H1 (cell line): ENCODE data around the gene CAPZB. TPM values are rescaled to one million over a fixed set of nuclear protein-coding genes. Genes with fewer than 3 reads are reported as not detected.

Experiments used
- ATF2 ChIP-seq: IDR thresholded peaks from 2 replicates; pipeline ENCODE4 v1.6.1; 2012; ENCODE audit warnings: low read length, inconsistent platforms
- CREB1 ChIP-seq: IDR thresholded peaks from 2 replicates; pipeline ENCODE4 v1.6.1; 2012; ENCODE audit warnings: inconsistent platforms
- E2F6 ChIP-seq: IDR thresholded peaks from 2 replicates; pipeline ENCODE4 v1.6.1; 2012; ENCODE audit warnings: inconsistent platforms
- NANOG ChIP-seq: IDR thresholded peaks from 2 replicates; pipeline ENCODE4 v1.6.1; 2011; ENCODE audit warnings: low read length, low read depth, mild to moderate bottlenecking, inconsistent platforms; ENCODE audit not compliant: insufficient read depth, poor library complexity, severe bottlenecking
- SRF ChIP-seq: IDR thresholded peaks from 2 replicates; pipeline ENCODE4 v1.6.1; 2011; ENCODE audit warnings: mild to moderate bottlenecking, low read depth, low read length, moderate library complexity
- polyA plus RNA-seq, 7 experiments: library from polyadenylated mRNA; depleted of rRNA in 3 of 7; stranded (reverse) in 5 of 7; unstranded in 2 of 7; fragments of >200 nt in 5 of 7; fragments of 200-250 nt in 2 of 7; gene quantifications; 1 replicate in 5 of 7; 2 replicates in 1 of 7; 4 replicates in 1 of 7; pipeline versions ENCODE4 v1.2.1 to v1.2.3, GENCODE V29; 2011 to 2013; ENCODE audit warnings: missing spikeins in 2 of 7, mixed read lengths in 2 of 7
- total RNA-seq: library from RNA; stranded (reverse); fragmentation: NEBNext Ultra II Directional; extraction: Animal tissue kit (Norgen Biotek cat#: 25700); gene quantifications from 2 replicates; pipeline ENCODE4 v1.2.1, GENCODE V29; 2021

CAPZB gene
- total and polyA plus RNA-seq, 2 of the 8 experiments (the other 6 are each of a cell fraction or from before 2014, with no cell fraction given) = 162 to 371 TPM

GRCh38 chr1:19344372-19344810 lies 140.9 kb downstream of the CAPZB start (continued):
- TF ChIP-seq NANOG (no peak), CREB1 (no peak), SRF (no peak), E2F6 (no peak), ATF2 (no peak)
- TF ChIP-seq, all 59 proteins: peak for 5
